Stimulated activated CD8-positive, alpha-beta memory T cell treated with anti-CD3 and anti-CD28 coated beads, Interleukin-12 subunit alpha, Interleukin-12 subunit beta, amount 100 ng/mL, for 24 hours (primary cell): Measurements from ENCODE around the gene TMEM212.

Experiments used
- DNase-seq: peaks from one replicate; pipeline ENCODE4 v3.0.0-alpha.2; 2020; ENCODE audit errors: extremely low read depth

The TMEM212 gene

DNA sequence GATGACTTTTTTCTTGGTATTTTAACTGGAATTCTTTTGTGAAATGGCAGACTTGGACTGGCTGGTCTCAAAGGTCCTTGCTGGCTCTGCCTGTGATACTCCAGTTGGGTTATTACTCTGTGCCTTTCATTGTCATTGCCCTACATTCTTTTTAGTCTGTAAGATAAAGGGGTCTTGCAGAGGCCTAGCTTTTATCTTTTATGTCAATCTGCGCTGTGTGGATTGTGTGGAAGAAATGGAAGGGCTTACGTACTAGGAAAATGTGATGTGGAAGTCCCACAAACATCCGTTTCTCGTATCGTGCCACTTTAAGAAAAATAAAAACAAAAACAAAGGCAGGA, 8.7 kb upstream of the TMEM212 start:
- no peak for DNase-seq

DNA sequence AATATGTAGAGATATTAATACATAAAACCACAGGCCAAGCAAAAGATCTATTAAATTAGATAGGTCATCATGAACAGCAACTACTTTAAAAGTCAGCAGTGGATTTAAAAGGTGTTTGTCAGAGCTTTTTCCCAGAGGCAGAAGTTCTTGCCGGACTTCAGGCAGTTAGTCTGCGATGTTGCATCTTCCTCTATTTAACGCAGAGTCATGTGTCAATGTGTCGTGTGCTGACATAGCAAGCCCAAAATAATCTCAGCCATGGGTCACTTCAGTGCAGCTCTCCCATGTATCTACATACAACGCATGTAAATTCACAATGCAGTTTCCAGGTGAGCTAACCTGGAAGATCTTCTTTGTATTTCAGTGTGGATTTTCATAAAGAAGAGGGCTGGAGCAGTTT, 8.0 kb upstream of the TMEM212 start:
- DNase-seq: no peak

GRCh38 chr3:171835613-171836012, 7.5 kb upstream of the TMEM212 start:
- no peak for DNase-seq

- DNase-seq: no peak
Measured at GRCh38 chr3:171836855-171837254, 6.3 kb upstream of the TMEM212 start.

- no peak for DNase-seq
Measured at GRCh38 chr3:171837698-171838097, 5.5 kb upstream of the TMEM212 start.

- DNase-seq: no peak
Measured at GRCh38 chr3:171838218-171838720, 4.9 kb upstream of the TMEM212 start.

DNA sequence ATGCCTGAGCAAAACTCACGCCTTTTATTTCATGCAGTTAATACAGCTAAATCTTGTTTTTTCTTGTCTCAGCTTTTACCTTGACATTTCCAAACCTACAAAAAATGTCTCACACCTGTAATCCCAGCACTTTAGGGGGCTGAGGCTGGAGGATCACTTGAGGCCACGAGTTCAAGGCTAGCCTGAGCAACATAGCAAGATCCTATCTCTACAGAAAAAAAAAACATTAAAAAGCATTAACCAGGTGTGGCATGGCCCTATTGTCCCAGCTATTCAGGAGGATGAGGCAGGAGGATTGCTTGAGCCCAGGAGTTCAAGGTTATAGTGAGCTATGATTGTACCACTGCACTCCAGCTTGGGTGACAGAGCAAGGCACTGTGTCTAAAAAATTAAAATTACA, 3.9 kb upstream of the TMEM212 start:
- no peak for DNase-seq

DNA sequence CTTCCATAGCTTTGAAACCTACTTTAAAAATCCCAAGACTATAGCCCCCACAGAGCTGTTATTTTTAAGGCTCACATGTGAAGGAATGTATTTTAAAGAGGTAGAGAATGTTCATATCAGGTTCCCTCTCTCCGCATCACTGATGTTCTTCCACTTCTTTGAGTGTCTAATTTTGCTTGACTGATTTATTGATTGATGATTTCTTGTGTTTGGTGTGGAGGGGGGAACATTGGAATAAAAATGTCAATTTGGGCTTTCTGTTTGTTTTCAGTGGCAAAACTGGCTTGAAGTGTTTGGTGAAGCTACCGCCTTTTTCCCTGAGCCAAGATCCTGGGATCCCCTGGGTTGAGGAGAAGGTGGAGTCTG, 2.7 kb upstream of the TMEM212 start:
- DNase-seq: no peak

- no peak for DNase-seq
Measured at GRCh38 chr3:171840811-171841619, 2.1 kb upstream of the TMEM212 start.

DNA sequence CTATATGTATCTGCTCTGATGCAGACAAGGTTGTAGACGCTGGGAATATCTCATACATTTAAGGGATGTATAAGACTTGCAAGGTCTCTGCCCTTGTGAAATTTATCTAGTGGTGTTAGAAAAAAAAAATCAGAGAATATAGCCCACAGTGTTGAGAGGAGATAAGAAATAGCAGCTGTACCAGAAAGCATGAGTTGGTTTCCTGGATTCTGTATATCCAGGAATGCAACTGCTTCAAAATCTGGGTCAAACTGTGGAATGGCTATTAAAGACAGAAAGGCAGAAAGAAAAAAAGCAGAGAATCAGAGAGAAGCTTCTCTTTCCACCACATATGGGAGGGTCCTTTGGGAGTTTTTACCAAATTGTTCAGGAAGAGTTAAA, 1.5 kb upstream of the TMEM212 start:
- DNase-seq: no peak

- DNase-seq: no peak
Measured at GRCh38 chr3:171844873-171845272, 1.7 kb downstream of the TMEM212 start.

DNA sequence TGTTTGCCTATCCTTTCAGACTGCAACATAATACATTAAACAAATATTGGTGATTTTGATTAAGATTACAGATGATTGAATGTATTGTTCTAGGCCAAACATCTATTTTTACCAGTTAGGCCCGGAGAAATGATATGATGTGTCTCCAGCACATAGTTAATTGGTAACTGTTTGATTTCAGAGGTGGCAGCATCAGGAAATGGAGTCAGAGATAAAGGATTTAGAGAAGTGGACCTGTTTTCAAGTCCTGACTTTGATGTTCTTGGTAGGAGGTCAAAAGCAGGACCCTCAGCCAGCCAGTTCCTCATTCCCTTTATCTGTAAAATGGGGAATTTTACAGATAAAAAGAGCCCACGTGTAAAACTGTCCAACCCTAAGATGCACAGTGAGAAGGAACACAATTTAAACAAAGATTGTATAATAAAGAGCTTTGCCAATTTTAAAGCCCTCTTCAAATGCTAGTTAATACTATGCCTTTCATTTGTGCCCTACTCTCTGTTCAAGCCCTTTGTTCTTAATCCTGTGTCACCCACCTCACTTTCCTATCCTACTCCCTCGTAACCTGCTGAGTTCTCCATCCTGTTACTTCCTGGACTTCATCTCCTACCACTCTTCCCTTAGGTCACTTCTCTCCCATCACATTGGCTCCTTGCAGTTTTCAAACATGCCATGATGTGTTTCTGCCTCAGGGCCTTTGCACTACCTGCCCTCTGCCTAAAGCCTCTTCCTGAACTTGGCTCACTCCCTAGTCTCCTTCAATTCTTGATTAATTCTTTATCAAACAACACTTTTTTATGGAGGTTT, 2.5 kb downstream of the TMEM212 start:
- DNase-seq: no peak

DNA sequence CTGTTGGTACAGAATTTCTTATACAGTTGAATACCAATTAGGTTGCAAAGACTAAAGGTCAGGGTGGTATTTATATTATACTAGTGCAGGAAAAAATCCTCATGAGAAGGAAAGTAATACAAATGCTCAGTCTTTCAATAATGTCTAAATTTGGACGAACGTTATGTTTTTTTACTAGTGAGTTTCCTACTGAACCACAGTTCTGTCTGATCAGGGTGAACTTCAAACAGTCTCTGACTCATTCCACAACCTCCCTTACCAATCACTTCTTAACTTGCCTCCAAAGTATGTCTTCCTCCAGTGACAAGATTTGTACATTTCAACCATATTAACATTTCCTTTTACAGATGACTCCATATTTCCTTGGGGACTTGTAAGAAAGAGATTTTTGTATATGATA, 3.4 kb downstream of the TMEM212 start:
- DNase-seq: no peak

DNA sequence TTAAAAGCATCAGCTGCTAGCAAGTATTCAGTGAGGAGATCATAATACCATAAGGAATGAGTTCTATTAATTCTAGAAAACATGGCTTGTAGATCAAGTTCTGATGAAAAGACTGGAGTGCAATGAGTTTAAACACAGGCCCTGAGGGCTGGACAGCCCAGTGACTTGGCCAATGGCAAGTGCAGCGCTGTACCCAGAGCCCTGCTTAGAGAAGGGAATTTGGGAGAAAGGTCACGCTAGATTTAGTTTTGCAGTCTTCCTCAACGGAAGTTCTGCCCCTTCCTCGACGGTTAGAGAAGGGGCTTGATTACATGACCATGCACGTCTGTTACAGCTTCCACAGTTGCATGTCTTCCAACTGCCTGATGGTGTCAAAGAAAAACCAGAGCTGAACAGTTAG, 4.0 kb downstream of the TMEM212 start:
- DNase-seq: no peak

DNA sequence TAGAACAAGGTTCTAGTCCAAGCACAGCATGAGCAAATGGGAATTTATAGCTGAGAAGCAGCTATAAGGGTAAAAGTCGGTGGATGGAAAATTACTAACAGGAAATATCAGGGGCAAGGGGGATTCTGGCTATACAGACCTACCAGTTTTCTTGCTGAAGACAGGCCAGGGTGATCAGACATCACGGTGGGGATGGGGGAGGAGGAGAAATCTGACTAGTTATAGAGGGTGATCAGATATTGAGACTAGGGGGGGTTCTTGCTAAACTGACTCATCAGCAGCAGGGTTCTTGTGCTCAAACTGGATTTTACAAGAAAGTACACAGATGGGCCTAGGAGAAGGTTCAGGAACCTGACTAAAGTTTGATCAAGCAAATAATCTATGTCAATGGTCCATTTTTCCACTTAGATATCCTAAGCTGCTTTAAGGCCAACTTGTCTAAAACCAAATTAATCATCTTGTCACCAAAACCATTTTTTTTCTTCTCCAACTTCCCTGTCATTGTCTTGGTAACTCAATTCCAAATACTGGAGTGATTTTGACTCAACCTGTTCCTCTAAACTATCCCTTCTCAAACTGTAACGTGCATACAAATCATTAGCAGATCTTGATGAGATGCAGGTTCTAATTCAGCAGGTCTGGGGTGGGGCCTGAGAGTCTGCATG, 4.6 kb downstream of the TMEM212 start:
- DNase-seq: no peak

DNA sequence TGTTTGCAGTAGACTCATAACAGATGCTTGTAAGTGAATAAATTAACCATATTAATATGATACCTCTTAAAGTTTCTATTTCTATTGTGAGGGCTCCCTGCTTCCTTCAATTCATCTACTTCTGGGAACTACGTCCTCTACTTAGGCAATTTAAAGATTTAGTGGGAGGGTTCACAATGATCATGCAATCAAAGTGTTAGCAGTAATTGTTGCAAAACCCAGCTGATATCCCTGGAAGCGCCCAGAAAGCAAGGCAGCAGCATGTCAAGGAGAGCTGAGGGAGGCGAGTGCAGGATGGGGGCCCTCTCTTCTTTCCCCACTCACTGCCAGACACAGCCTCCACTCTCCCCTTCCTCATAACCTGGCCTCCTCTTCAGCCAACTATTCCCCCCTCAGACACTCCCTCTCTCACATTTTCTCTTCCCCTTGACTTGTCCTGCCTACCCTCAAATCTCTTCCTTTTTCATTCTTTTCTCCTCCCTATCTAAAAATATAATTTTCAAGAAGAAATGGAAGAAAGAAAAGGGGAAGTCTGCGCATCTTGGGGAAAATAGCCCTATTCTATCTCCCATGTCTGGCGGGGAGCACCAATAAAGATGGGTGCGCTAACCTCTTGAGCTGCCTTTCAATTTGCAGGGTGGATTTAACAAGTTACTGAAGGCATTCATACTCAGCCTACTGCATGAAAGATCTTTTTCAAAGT, 6.6 kb downstream of the TMEM212 start:
- no peak for DNase-seq

DNA sequence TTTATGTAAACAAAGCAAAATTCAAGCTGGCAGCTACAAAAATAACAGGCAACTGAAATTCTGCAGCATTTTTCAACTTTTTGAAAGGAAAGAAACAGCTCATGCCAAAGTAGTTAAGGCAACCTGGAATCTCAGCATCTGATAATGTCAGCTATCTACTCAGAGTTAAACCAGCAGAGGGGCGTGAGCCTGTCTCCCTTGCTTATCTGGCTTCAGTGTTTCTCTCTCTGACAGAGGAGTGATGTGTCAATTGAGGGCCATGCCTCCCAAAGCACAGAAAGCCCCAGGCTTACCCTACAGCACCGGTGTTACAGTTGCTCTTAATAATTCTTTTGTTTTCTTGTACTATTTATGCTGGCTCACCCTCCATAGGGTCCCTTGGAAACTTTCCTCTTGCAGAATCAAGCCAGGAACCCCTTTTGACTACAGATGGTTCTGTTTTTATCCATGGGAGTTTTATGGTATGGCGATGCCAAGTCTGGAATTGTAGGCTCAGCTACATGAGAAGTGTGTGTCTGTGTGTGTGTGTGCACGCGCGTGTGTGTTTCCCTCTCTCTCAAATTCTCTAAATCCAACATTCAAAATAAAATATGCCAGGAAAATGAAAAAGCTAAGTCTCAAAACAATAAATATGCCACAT, 7.3 kb downstream of the TMEM212 start:
- no peak for DNase-seq

DNA sequence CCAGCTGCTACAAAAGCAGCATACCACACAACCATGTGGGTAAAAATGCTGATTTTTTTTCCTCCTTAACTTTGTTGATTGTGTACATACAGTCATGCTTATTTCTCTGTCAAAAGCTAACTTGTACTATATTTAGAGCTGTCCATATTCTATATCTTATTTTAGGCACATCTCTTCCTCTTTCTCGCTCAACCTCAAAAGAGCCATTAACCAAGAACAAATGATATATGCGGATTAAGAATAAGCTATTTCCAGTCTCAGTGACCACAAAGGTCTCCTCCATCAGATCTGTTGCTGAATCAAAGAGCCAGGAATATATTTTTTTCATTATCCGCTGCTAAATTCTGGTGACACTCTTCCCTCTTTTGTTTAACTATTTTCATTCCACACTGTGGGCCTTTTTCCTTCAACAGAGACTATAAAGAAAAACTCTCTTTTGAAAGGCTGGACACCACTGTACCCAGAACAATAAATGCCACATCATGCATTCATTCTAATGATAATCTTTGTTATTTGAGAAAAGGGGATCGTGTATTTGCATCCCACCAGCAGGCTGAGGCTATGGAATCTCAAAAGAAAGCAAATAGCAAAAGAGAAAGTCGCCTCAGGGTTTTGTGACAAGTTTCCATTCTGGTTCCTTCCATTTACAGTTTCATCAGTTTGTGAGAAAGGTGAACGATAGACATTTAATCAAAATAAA, 8.0 kb downstream of the TMEM212 start:
- no peak for DNase-seq

GRCh38 chr3:171851660-171852058, 8.5 kb downstream of the TMEM212 start:
- no peak for DNase-seq

DNA sequence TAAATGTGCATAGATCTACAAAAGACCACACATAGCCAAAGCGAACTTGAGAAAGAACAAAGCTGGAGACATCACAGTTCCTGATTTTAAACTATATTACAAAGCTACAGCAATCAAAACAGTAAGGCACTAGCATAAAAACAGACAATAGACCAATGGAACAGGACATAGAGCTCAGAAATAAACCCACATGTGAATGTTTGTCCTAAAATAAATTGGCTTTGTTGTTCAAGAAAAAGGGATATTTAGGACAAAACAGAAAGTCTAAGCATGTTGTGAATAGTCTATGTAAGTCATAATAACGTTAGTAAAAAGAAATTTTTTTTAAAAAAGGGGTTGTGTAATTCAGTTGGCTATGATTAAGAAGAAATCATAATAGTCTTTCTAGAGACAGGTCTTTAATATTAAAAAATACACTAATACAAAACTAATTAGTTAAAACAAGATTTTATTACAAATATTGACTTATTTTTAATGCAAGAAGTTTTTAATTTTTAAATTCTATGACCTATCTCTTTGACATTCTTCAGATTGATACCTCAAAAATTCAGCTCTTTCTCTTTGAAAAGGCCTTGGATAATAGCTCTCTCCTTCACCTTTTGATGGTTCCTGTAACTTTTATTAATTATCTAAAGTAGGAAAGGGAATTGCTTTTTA, 11.6 kb downstream of the TMEM212 start:
- DNase-seq: no peak
